Endothelial cell of umbilical vein (primary cell): ENCODE measurements around the gene ST6GALNAC3. TPM values are rescaled to one million over a fixed set of nuclear protein-coding genes. Genes with fewer than 3 reads are reported as not detected.

Source experiments
- BruUV-seq: library from RNA; stranded (reverse); fragments of 400-500 nt; replicated peaks from 2 replicates; lab custom pipeline; 2021; lab: Mats Ljungman, UMichigan
- CTCF ChIA-PET: fragments of 300-600, 350-600 bp; sonication (Branson Sonifier 250); formaldehyde crosslinking; loops from one replicate; lab custom pipeline; 2021; ENCODE audit warnings: antibody characterized with exemption, inconsistent platforms; lab: Charles Lee
- POLR2A ChIA-PET: fragments of 300-600, 350-600 bp; sonication (Branson Sonifier 250); formaldehyde crosslinking; loops from one replicate; lab custom pipeline; 2021; ENCODE audit warnings: antibody characterized with exemption, inconsistent platforms; lab: Charles Lee
- DNase-seq: peaks from one replicate; pipeline ENCODE4 v3.0.0-alpha.2; 2011; ENCODE audit warnings: low read depth, low spot score
- FAIRE-seq: peaks from 2 replicates; lab custom pipeline; 2011; peaks lifted over from hg19 to GRCh38; lab: Jason Lieb, UNC
- H2AFZ ChIP-seq: 2 replicates; pipeline ENCODE4 v1.6.0; 2012; ENCODE audit warnings: low read depth, low read length, control low read depth, inconsistent platforms
- H3K27ac ChIP-seq: 2 replicates; pipeline ENCODE4 v1.5.1; 2011; ENCODE audit warnings: low read depth, mild to moderate bottlenecking, control low read depth, low read length, moderate library complexity; ENCODE audit not compliant: insufficient read depth
- H3K27me3 ChIP-seq, 2 experiments: 2 replicates each; pipeline versions ENCODE4 v1.6.0 to v1.6.1; 2011; ENCODE audit warnings: low read length in 2 of 2, mixed read lengths in 1 of 2; ENCODE audit not compliant: control insufficient read depth in 2 of 2, insufficient read depth in 2 of 2
- H3K36me3 ChIP-seq, 2 experiments: 2 replicates in 1 of 2; 3 replicates in 1 of 2; pipeline ENCODE4 v1.5.1; 2011; ENCODE audit warnings: low read length in 2 of 2, mild to moderate bottlenecking in 1 of 2, moderate library complexity in 1 of 2; ENCODE audit not compliant: control insufficient read depth in 2 of 2, insufficient read depth in 2 of 2; ENCODE audit errors: extremely low read depth in 1 of 2
- H3K4me1 ChIP-seq: 3 replicates; pipeline ENCODE4 v1.5.1; 2011; ENCODE audit warnings: mild to moderate bottlenecking, low read length; ENCODE audit not compliant: control insufficient read depth, insufficient read depth; ENCODE audit errors: extremely low read depth
- H3K4me2 ChIP-seq: 2 replicates; pipeline ENCODE4 v1.6.1; 2011; ENCODE audit warnings: low read length, control low read depth, mixed read lengths; ENCODE audit not compliant: insufficient read depth
- H3K4me3 ChIP-seq, 3 experiments: fragments of 200-600 bp in 1 of 3; sonication (generic), shearing (Covaris generic) in 1 of 3; replicated peaks in 1 of 3; 2 replicates each; pipeline ENCODE4 v1.5.1; 2011 to 2016; ENCODE audit warnings: control low read depth in 3 of 3, low read length in 3 of 3, mild to moderate bottlenecking in 2 of 3, inconsistent platforms in 1 of 3, low read depth in 1 of 3, moderate library complexity in 1 of 3; ENCODE audit not compliant: insufficient read depth in 1 of 3
- H3K79me2 ChIP-seq: 2 replicates; pipeline ENCODE4 v1.6.0; 2012; ENCODE audit warnings: low read length, inconsistent platforms; ENCODE audit not compliant: control insufficient read depth, insufficient read depth
- H3K9ac ChIP-seq: replicated peaks from 2 replicates; pipeline ENCODE3; 2011; ENCODE audit warnings: low read length, control low read depth; ENCODE audit not compliant: insufficient read depth; ENCODE audit errors: extremely low read depth
- H3K9me1 ChIP-seq: replicated peaks from 3 replicates; pipeline ENCODE4 v1.6.0; 2011; ENCODE audit warnings: mild to moderate bottlenecking, low read length; ENCODE audit not compliant: control insufficient read depth, insufficient read depth; ENCODE audit errors: extremely low read depth
- H3K9me3 ChIP-seq: replicated peaks from 2 replicates; pipeline ENCODE4 v1.5.1; 2012; ENCODE audit warnings: low read length, inconsistent platforms; ENCODE audit not compliant: control insufficient read depth, insufficient read depth
- H4K20me1 ChIP-seq: replicated peaks from 2 replicates; pipeline ENCODE3; 2011; ENCODE audit warnings: mild to moderate bottlenecking, low read length; ENCODE audit not compliant: control insufficient read depth, insufficient read depth; ENCODE audit errors: extremely low read depth
- CTCF ChIP-seq, 2 donors: IDR thresholded peaks; 1 replicate in 1 of 2; 2 replicates in 1 of 2; pipeline ENCODE4 v1.5.1; 2011; ENCODE audit warnings: low read length in 2 of 2, mild to moderate bottlenecking in 2 of 2, moderate library complexity in 2 of 2, control low read depth in 1 of 2, inconsistent platforms in 1 of 2, low read depth in 1 of 2; ENCODE audit not compliant: insufficient read depth in 1 of 2; ENCODE audit errors: extremely low read depth in 1 of 2
- EZH2 ChIP-seq: IDR thresholded peaks from 2 replicates; pipeline ENCODE4 v1.6.1; 2012; ENCODE audit warnings: borderline replicate concordance, low read depth, mild to moderate bottlenecking, moderate library complexity, low read length, inconsistent platforms; ENCODE audit not compliant: severe bottlenecking
- FOS ChIP-seq: IDR thresholded peaks from 2 replicates; pipeline ENCODE4 v1.6.1; 2011; ENCODE audit warnings: mild to moderate bottlenecking, low read length, moderate library complexity, borderline replicate concordance; ENCODE audit not compliant: insufficient read depth
- GATA2 ChIP-seq: IDR thresholded peaks from 2 replicates; pipeline ENCODE4 v1.7.0; 2011; ENCODE audit warnings: low read depth, mild to moderate bottlenecking, moderate library complexity, mixed read lengths, low read length; ENCODE audit not compliant: insufficient read length, insufficient read depth
- JUN ChIP-seq: IDR thresholded peaks from 2 replicates; pipeline ENCODE4 v1.6.1; 2011; ENCODE audit warnings: borderline replicate concordance, low read depth; ENCODE audit not compliant: insufficient read length, insufficient read depth
- MAX ChIP-seq: IDR thresholded peaks from 2 replicates; pipeline ENCODE4 v1.6.1; 2011; ENCODE audit not compliant: insufficient read depth, insufficient read length
- MYC ChIP-seq: IDR thresholded peaks from one replicate; pipeline ENCODE4 v1.6.1; 2011; ENCODE audit warnings: mild to moderate bottlenecking, low read depth, low read length
- POLR2A ChIP-seq: IDR thresholded peaks from 2 replicates; pipeline ENCODE4 v1.6.1; 2012; ENCODE audit warnings: low read depth, mild to moderate bottlenecking, control low read depth, low read length
- POLR2AphosphoS5 ChIP-seq: IDR thresholded peaks from 2 replicates; pipeline ENCODE4 v1.6.1; 2012; ENCODE audit warnings: low read depth, mild to moderate bottlenecking, control low read depth, low read length, moderate library complexity; ENCODE audit not compliant: insufficient read depth
- dilution Hi-C: fragments of 300-500 bp; cut with MboI; formaldehyde crosslinking; loops from one replicate; pipeline ENCODE4 v1.15.0; 2019; ENCODE audit warnings: low sequenced_read_pairs; ENCODE audit not compliant: extremely low pct_ligation_motif_present
- intact Hi-C: fragments of 100-400 bp; cut with micrococcal nuclease; formaldehyde crosslinking; loops from one replicate; pipeline ENCODE4 v1.10.0; 2022
- polyA plus RNA-seq, 4 experiments: library from polyadenylated mRNA; depleted of rRNA in 3 of 4; stranded (reverse) in 3 of 4; unstranded in 1 of 4; fragments of >200 nt; gene quantifications; 2 replicates each; pipeline versions ENCODE4 v1.2.1 to v1.2.3, GENCODE V29; 2011 to 2012; ENCODE audit warnings: missing spikeins in 1 of 4
- total RNA-seq: library from RNA; stranded (reverse); gene quantifications from 2 replicates; pipeline ENCODE4 v1.2.3, GENCODE V29; 2021

The ST6GALNAC3 gene
- total and polyA plus RNA-seq, 2 donors (not counting 3 experiments of a cell fraction or from before 2014, with no cell fraction given), result 7.6 to 48.3 TPM

GRCh38 chr1:76113446-76113845, 38.9 kb downstream of the ST6GALNAC3 start:
- DNase-seq (no peak), FAIRE-seq (no peak)
- Histone ChIP-seq H3K9me1 (no peaks in the 10 kb centered on the region), H3K9me3 (no peaks in the 10 kb centered on the region), H3K4me1 (no peaks in the 10 kb centered on the region), H3K27me3 (no peaks in the 10 kb centered on the region), H3K4me3 (no peak overlapping the region), H3K4me2 (no peak overlapping the region), H3K27ac (no peak overlapping the region), H3K79me2 (peaks cover 8% of the 10 kb centered on the region), H3K9ac (no peak overlapping the region), H3K36me3 (no peaks in the 10 kb centered on the region), H4K20me1 (peaks cover 2% of the 10 kb centered on the region), H2AFZ (no peak overlapping the region)
- ChIA-PET POLR2A (interaction anchor here (0.6 kb wide), 1 partner anchor 47 kb away, joined by 5 read pairs; no protein-coding TSS in a partner anchor), CTCF (no interaction called here)
- TF ChIP-seq FOS (no peak), GATA2 (no peak), CTCF (IDR thresholded peaks at IDR 0.05; ENCODE audit: extremely low read depth in 1 of 2, insufficient read depth in 1 of 2, low read depth in 1 of 2, low read length in 2 of 2) (no peak), POLR2AphosphoS5 (no peak)
- intact Hi-C loops, result no loop called here
- dilution Hi-C loops, result no loop called here
- BruUV-seq, result no TSS peak

DNA sequence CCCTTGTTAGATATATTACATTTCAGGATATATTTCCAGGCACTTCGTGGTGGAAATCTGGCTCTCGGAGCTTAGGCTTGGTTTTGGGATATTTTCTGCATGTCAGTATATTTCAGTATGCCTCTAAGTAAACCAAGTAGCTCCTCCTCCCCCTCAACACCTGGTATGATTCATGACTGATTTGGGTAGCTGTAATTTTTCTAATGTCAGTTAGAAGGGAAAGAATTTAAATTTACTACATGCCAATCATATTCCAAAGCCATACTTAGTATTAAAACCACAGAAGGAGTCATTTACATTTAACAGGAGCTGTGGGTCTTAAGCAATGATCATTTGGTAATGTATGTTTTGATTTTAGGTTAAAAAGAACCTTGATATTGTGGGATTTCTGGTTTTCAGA, 40.6 kb downstream of the ST6GALNAC3 start:
- TF ChIP-seq POLR2A (no peak), CTCF (IDR thresholded peaks at IDR 0.05; ENCODE audit: extremely low read depth in 1 of 2, insufficient read depth in 1 of 2, low read depth in 1 of 2, low read length in 2 of 2) (no peak), EZH2 (no peak), MAX (no peak), POLR2AphosphoS5 (no peak), FOS (no peak), JUN (no peak), MYC (no peak), GATA2 (no peak)
- no peak for FAIRE-seq
- ChIA-PET CTCF (interaction anchor here (0.9 kb wide), 1 partner anchor 207 kb away, joined by 3 read pairs; no protein-coding TSS in a partner anchor), POLR2A (no interaction called here)
- Histone ChIP-seq H3K9me1 (no peaks in the 10 kb centered on the region), H3K4me3 (no peak overlapping the region), H3K27ac (no peak overlapping the region), H3K27me3 (no peaks in the 10 kb centered on the region), H3K9ac (no peak overlapping the region), H3K9me3 (no peaks in the 10 kb centered on the region), H3K79me2 (peaks cover 8% of the 10 kb centered on the region), H2AFZ (no peak overlapping the region), H3K4me2 (no peak overlapping the region), H4K20me1 (no peaks in the 10 kb centered on the region), H3K4me1 (no peaks in the 10 kb centered on the region), H3K36me3 (no peaks in the 10 kb centered on the region)
- intact Hi-C loops (no loop called here), dilution Hi-C loops (no loop called here)
- DNase-seq, result no peak
- no TSS peak for BruUV-seq
